Choroid plexus epithelial cell (primary cell): ENCODE measurements around the gene SYCN.

Experiments used
- DNase-seq: peaks from one replicate; pipeline ENCODE4 v3.0.0-alpha.2; 2010; ENCODE audit warnings: low read depth
- H3K4me3 ChIP-seq: 2 replicates; pipeline ENCODE4 v1.5.1; 2011; ENCODE audit warnings: low read depth, mild to moderate bottlenecking, control low read depth, low read length, moderate library complexity
- CTCF ChIP-seq: conservative IDR thresholded peaks from 2 replicates; pipeline ENCODE4 v1.5.1; 2011; ENCODE audit warnings: low read depth, mild to moderate bottlenecking, control low read depth, inconsistent platforms, low read length, moderate library complexity

SYCN gene

GRCh38 chr19:39203372-39204341 lies at the start of gene SYCN:
Gene SYCN (minus strand): TSS chr19:39204263. CDS start chr19:39204254, 9 bp downstream.
- H3K4me3 ChIP-seq, result no peak within 1 kb of the TSS
- no peak for TF ChIP-seq CTCF
- DNase-seq, result no peak

GRCh38 chr19:39253374-39254149 lies 49.5 kb upstream of the SYCN start:
- no peak for TF ChIP-seq CTCF
- no peak for DNase-seq
- no peak overlapping the region for H3K4me3 ChIP-seq

- DNase-seq, result no peak
- no peak overlapping the region for H3K4me3 ChIP-seq
- no peak for TF ChIP-seq CTCF
Measured at GRCh38 chr19:39252458-39252857, 48.4 kb upstream of the SYCN start.

- H3K4me3 ChIP-seq, result no peak overlapping the region
- no peak for DNase-seq
- TF ChIP-seq CTCF, result no peak
Measured at GRCh38 chr19:39251846-39252245, 47.8 kb upstream of the SYCN start.

GRCh38 chr19:39251081-39251480 lies 47.0 kb upstream of the SYCN start:
- H3K4me3 ChIP-seq, result no peak overlapping the region
- no peak for TF ChIP-seq CTCF
- no peak for DNase-seq

GRCh38 chr19:39248806-39249205 lies 44.7 kb upstream of the SYCN start, which contains the start of gene IFNL4:
Gene IFNL4 (minus strand): TSS chr19:39248856.
- no peak within 1 kb of the TSS for H3K4me3 ChIP-seq
- no peak for DNase-seq
- TF ChIP-seq CTCF, result no peak
